Neuronal stem cell (in vitro differentiated cells): ENCODE results near the gene CSMD2.

Experiments
- DNase-seq: peaks from one replicate; pipeline ENCODE4 v3.0.0-alpha.2; 2013; ENCODE audit warnings: low spot score
- H2AFZ ChIP-seq: one replicate; pipeline ENCODE4 v1.6.1; 2013; ENCODE audit warnings: mild to moderate bottlenecking, low read length, inconsistent platforms
- H2AK5ac ChIP-seq: 2 replicates; pipeline ENCODE4 v1.6.1; 2013; ENCODE audit warnings: low read depth, mild to moderate bottlenecking, inconsistent platforms, low read length, moderate library complexity, mixed read lengths
- H2BK120ac ChIP-seq: 2 replicates; pipeline ENCODE4 v1.6.1; 2013; ENCODE audit warnings: low read depth, mild to moderate bottlenecking, inconsistent platforms, low read length, moderate library complexity, mixed read lengths
- H2BK12ac ChIP-seq: one replicate; pipeline ENCODE4 v1.6.1; 2013; ENCODE audit warnings: low read length, inconsistent platforms
- H2BK15ac ChIP-seq: 2 replicates; pipeline ENCODE4 v1.6.1; 2013; ENCODE audit warnings: mild to moderate bottlenecking, low read length, inconsistent platforms, mixed read lengths
- H2BK5ac ChIP-seq: one replicate; pipeline ENCODE4 v1.6.1; 2013; ENCODE audit warnings: inconsistent platforms, mild to moderate bottlenecking, low read length, moderate library complexity
- H3K14ac ChIP-seq: one replicate; pipeline ENCODE4 v1.6.1; 2013; ENCODE audit warnings: low read length, inconsistent platforms
- H3K18ac ChIP-seq: 2 replicates; pipeline ENCODE4 v1.6.1; 2013; ENCODE audit warnings: low read length, inconsistent platforms
- H3K23ac ChIP-seq: 2 replicates; pipeline ENCODE4 v1.6.1; 2013; ENCODE audit warnings: low read depth, mild to moderate bottlenecking, mixed read lengths, low read length, inconsistent platforms; ENCODE audit not compliant: poor library complexity
- H3K27ac ChIP-seq: replicated peaks from 3 replicates; pipeline ENCODE4 v1.5.1; 2013; ENCODE audit warnings: low read length, inconsistent platforms
- H3K27me3 ChIP-seq, 3 experiments: 2 replicates each; pipeline ENCODE4 v1.6.1; 2013; ENCODE audit warnings: low read length in 3 of 3, mild to moderate bottlenecking in 2 of 3, inconsistent platforms in 1 of 3, low read depth in 1 of 3, mixed read lengths in 1 of 3, moderate library complexity in 1 of 3; ENCODE audit not compliant: control insufficient read depth in 3 of 3, insufficient read depth in 3 of 3
- H3K36me3 ChIP-seq, 2 donors: replicated peaks in 1 of 2; 2 replicates each; pipeline ENCODE4 v1.6.1; 2013; ENCODE audit warnings: low read length in 2 of 2; ENCODE audit not compliant: control insufficient read depth in 2 of 2, insufficient read depth in 2 of 2
- H3K4ac ChIP-seq: 2 replicates; pipeline ENCODE4 v1.6.1; 2013; ENCODE audit warnings: inconsistent platforms, mild to moderate bottlenecking, low read length, moderate library complexity
- H3K4me1 ChIP-seq, 2 donors: 1 replicate in 1 of 2; 2 replicates in 1 of 2; pipeline ENCODE4 v1.6.1; 2013; ENCODE audit warnings: low read length in 2 of 2, low read depth in 1 of 2; ENCODE audit not compliant: control insufficient read depth in 2 of 2, insufficient read depth in 1 of 2
- H3K4me2 ChIP-seq: one replicate; pipeline ENCODE4 v1.6.1; 2013; ENCODE audit warnings: mild to moderate bottlenecking, low read length, inconsistent platforms; ENCODE audit not compliant: insufficient read depth, poor library complexity, severe bottlenecking
- H3K4me3 ChIP-seq, 2 donors: 2 replicates each; pipeline ENCODE4 v1.5.1; 2013; ENCODE audit warnings: low read length in 2 of 2, mild to moderate bottlenecking in 2 of 2, inconsistent platforms in 1 of 2, moderate library complexity in 1 of 2
- H3K79me1 ChIP-seq: one replicate; pipeline ENCODE4 v1.6.1; 2013; ENCODE audit warnings: low read depth, mild to moderate bottlenecking, inconsistent platforms, low read length, moderate library complexity
- H3K9ac ChIP-seq: one replicate; pipeline ENCODE4 v1.6.1; 2013; ENCODE audit warnings: mild to moderate bottlenecking, low read depth, low read length, inconsistent platforms; ENCODE audit not compliant: poor library complexity
- H3K9me3 ChIP-seq, 2 donors: replicated peaks in 1 of 2; 2 replicates each; pipeline versions ENCODE3 to v1.6.1; 2013; ENCODE audit warnings: low read length in 2 of 2, mild to moderate bottlenecking in 2 of 2, inconsistent platforms in 1 of 2, low read depth in 1 of 2, mixed read lengths in 1 of 2, moderate library complexity in 1 of 2; ENCODE audit not compliant: control insufficient read depth in 2 of 2, insufficient read depth in 1 of 2
- H4K8ac ChIP-seq: one replicate; pipeline ENCODE4 v1.6.1; 2013; ENCODE audit warnings: low read depth, mild to moderate bottlenecking, inconsistent platforms, low read length, moderate library complexity
- H4K91ac ChIP-seq: one replicate; pipeline ENCODE4 v1.6.1; 2013; ENCODE audit warnings: low read length, low read depth, mild to moderate bottlenecking, inconsistent platforms; ENCODE audit not compliant: poor library complexity
- WGBS, 2 donors: extraction: QIAGEN DNeasy Blood & Tissue Kit; methylation state at CpG; one replicate each; pipeline ENCODE4 v1.1.7; 2013; ENCODE audit warnings: missing lambda C conversion rate in 2 of 2, mixed read lengths in 1 of 2; ENCODE audit not compliant: insufficient read length in 2 of 2, insufficient replicate concordance in 1 of 2; ENCODE audit errors: extremely low coverage in 2 of 2; 5-methylcytosine and 5-hydroxymethylcytosine counted together

Gene CSMD2

GRCh38 chr1:34113362-34113761 is 51.7 kb downstream of the CSMD2 start:
- no peaks in the 10 kb centered on the region for H3K36me3 ChIP-seq
- H2BK15ac ChIP-seq: no peak overlapping the region
- H2BK12ac ChIP-seq: no peak overlapping the region
- H3K18ac ChIP-seq: no peak overlapping the region
- no peak overlapping the region for H3K14ac ChIP-seq
- H3K23ac ChIP-seq: no peak overlapping the region
- no peak for DNase-seq
- H3K27ac ChIP-seq: no peak overlapping the region
- H3K4me1 ChIP-seq: no peaks in the 10 kb centered on the region
- no peak overlapping the region for H3K4me2 ChIP-seq
- no peak overlapping the region for H3K9ac ChIP-seq
- no peak overlapping the region for H4K8ac ChIP-seq
- no CpG with 5 or more reads among the region's 2 CpGs for WGBS, 2 donors
- H2AFZ ChIP-seq: no peak overlapping the region
- no peak overlapping the region for H2BK120ac ChIP-seq
- no peak overlapping the region for H3K4ac ChIP-seq
- H3K4me3 ChIP-seq: no peak overlapping the region
- H2BK5ac ChIP-seq: no peak overlapping the region
- no peak overlapping the region for H4K91ac ChIP-seq
- no peaks in the 10 kb centered on the region for H3K27me3 ChIP-seq
- no peak overlapping the region for H2AK5ac ChIP-seq
- no peaks in the 10 kb centered on the region for H3K79me1 ChIP-seq
- H3K9me3 ChIP-seq: no peaks in the 10 kb centered on the region

GRCh38 chr1:34108711-34109110 is 56.3 kb downstream of the CSMD2 start:
- no peaks in the 10 kb centered on the region for H3K9me3 ChIP-seq
- H2BK15ac ChIP-seq: no peak overlapping the region
- H2AFZ ChIP-seq: no peak overlapping the region
- H3K23ac ChIP-seq: no peak overlapping the region
- no peak overlapping the region for H2AK5ac ChIP-seq
- H3K18ac ChIP-seq: no peak overlapping the region
- H3K4ac ChIP-seq: no peak overlapping the region
- no peak overlapping the region for H4K8ac ChIP-seq
- H3K27ac ChIP-seq: no peak overlapping the region
- DNase-seq: no peak
- no peaks in the 10 kb centered on the region for H3K36me3 ChIP-seq
- H3K4me3 ChIP-seq: no peak overlapping the region
- H3K14ac ChIP-seq: no peak overlapping the region
- no peak overlapping the region for H2BK120ac ChIP-seq
- H3K27me3 ChIP-seq: no peaks in the 10 kb centered on the region
- no peak overlapping the region for H4K91ac ChIP-seq
- H3K79me1 ChIP-seq: no peaks in the 10 kb centered on the region
- peaks cover 0 to 7% of the 10 kb centered on the region in 2 donors for H3K4me1 ChIP-seq
- H3K9ac ChIP-seq: no peak overlapping the region
- H2BK12ac ChIP-seq: no peak overlapping the region
- WGBS, 2 donors: no CpG with 5 or more reads among the region's 3 CpGs
- no peak overlapping the region for H3K4me2 ChIP-seq
- no peak overlapping the region for H2BK5ac ChIP-seq

DNA sequence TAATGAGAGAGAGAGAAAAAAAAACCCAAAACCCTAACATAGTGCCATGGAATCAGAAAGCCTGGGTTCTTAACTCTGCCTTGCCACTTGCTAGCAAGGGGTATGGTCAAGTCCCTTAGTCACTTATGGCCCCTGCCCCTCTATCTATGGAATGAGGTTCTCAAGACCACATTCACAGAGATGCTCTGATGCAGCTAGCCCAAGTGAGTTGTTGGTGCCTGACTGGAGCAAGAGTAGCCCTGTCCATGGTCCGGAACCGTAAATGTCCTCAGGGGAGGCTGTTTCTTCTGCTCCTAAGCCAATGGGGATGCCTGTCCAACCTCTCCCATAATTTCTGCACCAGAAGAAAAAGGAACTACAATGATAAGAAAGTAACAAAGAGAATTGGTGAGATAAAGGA is 56.8 kb downstream of the CSMD2 start:
- Histone ChIP-seq H3K4me2 (no peak overlapping the region), H3K27me3 (no peaks in the 10 kb centered on the region), H3K23ac (no peak overlapping the region), H2BK15ac (no peak overlapping the region), H3K4ac (no peak overlapping the region), H3K9me3 (no peaks in the 10 kb centered on the region), H2BK12ac (no peak overlapping the region), H4K8ac (no peak overlapping the region), H3K4me3 (no peak overlapping the region), H2BK5ac (no peak overlapping the region), H3K36me3 (no peaks in the 10 kb centered on the region), H3K4me1 (peaks cover 0 to 7% of the 10 kb centered on the region in 2 donors), H3K18ac (no peak overlapping the region), H3K27ac (no peak overlapping the region), H3K14ac (no peak overlapping the region), H3K79me1 (no peaks in the 10 kb centered on the region), H2BK120ac (no peak overlapping the region), H2AK5ac (no peak overlapping the region), H2AFZ (no peak overlapping the region), H3K9ac (no peak overlapping the region), H4K91ac (no peak overlapping the region)
- no peak for DNase-seq
- WGBS, 2 donors: no CpG with 5 or more reads among the region's 2 CpGs

GRCh38 chr1:34101151-34101550 is 63.9 kb downstream of the CSMD2 start:
- no peak overlapping the region for H2BK120ac ChIP-seq
- no peak overlapping the region for H2BK15ac ChIP-seq
- H3K4me3 ChIP-seq: no peak overlapping the region
- peaks cover 0 to 2% of the 10 kb centered on the region in 2 donors for H3K4me1 ChIP-seq
- H3K14ac ChIP-seq: no peak overlapping the region
- no peak overlapping the region for H3K4me2 ChIP-seq
- H3K9me3 ChIP-seq: no peaks in the 10 kb centered on the region
- no peak overlapping the region for H2BK12ac ChIP-seq
- H2AFZ ChIP-seq: no peak overlapping the region
- no peak overlapping the region for H3K27ac ChIP-seq
- H3K79me1 ChIP-seq: no peaks in the 10 kb centered on the region
- no peaks in the 10 kb centered on the region for H3K36me3 ChIP-seq
- H3K23ac ChIP-seq: no peak overlapping the region
- DNase-seq: no peak
- H3K27me3 ChIP-seq: no peaks in the 10 kb centered on the region
- no peak overlapping the region for H4K8ac ChIP-seq
- no peak overlapping the region for H3K4ac ChIP-seq
- no peak overlapping the region for H2BK5ac ChIP-seq
- no peak overlapping the region for H4K91ac ChIP-seq
- no peak overlapping the region for H2AK5ac ChIP-seq
- WGBS, 2 donors: no CpG with 5 or more reads among the region's 1 CpG
- no peak overlapping the region for H3K9ac ChIP-seq
- H3K18ac ChIP-seq: no peak overlapping the region
